Tibial nerve (tissue), 3 donors: ENCODE results near the gene KLHL7.

Experiments used
- POLR2A ChIP-seq, 2 donors: fragments of 450-650 bp; IDR thresholded peaks; one replicate each; pipeline ENCODE4 v1.6.1; 2017; ENCODE audit warnings: antibody characterized with exemption in 2 of 2, mild to moderate bottlenecking in 2 of 2, moderate library complexity in 2 of 2
- TF ChIP-seq, protein P1 (sequence below), 5 experiments: fragments of 200-600 bp in 3 of 5; fragments of 450-650 bp in 2 of 5; sonication (generic) in 3 of 5; IDR thresholded peaks; one replicate each; pipeline ENCODE4 v1.5.1; 2016 to 2019; ENCODE audit warnings: antibody characterized with exemption in 5 of 5, mild to moderate bottlenecking in 3 of 5, moderate library complexity in 2 of 5

DNA sequence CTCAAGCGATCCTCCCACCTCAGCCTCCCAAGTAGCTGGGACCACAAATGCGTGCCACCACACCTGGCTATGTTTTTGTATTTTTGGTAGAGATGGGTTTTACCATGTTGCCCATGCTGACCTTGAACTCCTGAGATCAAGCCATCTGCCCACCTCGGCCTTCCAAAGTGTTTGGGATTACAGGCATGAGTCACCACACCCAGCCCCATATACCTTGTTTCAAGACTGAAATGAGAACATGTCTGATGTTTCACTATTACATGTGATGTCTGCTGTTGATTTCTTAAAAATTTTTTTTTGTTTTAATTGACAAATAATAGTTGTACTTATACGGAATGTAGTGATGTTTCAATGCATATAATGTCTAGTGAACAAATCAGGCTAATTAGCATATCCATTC, 14.5 kb downstream of the KLHL7 start:
- TF ChIP-seq POLR2A (IDR thresholded peaks at IDR 0.05): no peak
- TF ChIP-seq, protein P1, sequence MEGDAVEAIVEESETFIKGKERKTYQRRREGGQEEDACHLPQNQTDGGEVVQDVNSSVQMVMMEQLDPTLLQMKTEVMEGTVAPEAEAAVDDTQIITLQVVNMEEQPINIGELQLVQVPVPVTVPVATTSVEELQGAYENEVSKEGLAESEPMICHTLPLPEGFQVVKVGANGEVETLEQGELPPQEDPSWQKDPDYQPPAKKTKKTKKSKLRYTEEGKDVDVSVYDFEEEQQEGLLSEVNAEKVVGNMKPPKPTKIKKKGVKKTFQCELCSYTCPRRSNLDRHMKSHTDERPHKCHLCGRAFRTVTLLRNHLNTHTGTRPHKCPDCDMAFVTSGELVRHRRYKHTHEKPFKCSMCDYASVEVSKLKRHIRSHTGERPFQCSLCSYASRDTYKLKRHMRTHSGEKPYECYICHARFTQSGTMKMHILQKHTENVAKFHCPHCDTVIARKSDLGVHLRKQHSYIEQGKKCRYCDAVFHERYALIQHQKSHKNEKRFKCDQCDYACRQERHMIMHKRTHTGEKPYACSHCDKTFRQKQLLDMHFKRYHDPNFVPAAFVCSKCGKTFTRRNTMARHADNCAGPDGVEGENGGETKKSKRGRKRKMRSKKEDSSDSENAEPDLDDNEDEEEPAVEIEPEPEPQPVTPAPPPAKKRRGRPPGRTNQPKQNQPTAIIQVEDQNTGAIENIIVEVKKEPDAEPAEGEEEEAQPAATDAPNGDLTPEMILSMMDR (IDR thresholded peaks at IDR 0.05): no peak
